GM12873 (cell line): Measurements from ENCODE around the gene MTA3.
A peak's percentile ranks its signal among the peaks of the same experiment; 100 is the strongest.

ENCODE experiments used
- CTCF ChIP-seq: IDR thresholded peaks from 2 replicates; pipeline ENCODE4 v1.5.1; 2012; ENCODE audit warnings: low read depth, mild to moderate bottlenecking, moderate library complexity, low read length, control low read depth; ENCODE audit not compliant: insufficient read depth; ENCODE audit errors: missing control alignments

MTA3 gene

DNA sequence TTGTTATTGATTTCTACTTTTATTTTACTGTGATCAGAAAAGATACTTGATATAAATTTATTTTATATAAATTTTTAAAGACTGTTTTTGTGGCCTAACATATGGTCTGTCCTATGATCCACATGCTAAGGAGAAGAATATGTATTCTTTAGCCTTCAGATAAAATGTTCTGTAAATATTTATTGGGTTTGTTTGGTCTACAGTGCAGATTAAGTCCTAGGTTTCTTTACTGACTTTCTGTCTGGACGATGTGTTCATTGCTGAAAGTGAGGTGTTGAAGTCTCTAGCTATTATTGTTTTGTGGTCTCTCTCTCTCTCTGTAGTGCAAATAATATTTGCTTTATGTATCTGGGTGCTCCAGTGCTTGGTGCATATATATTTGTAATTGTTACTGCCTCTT is 165.4 kb downstream of the MTA3 start:
- TF ChIP-seq CTCF: no peak

- TF ChIP-seq CTCF: no peak
Measured at GRCh38 chr2:42736598-42737322, 168.3 kb downstream of the MTA3 start.

DNA sequence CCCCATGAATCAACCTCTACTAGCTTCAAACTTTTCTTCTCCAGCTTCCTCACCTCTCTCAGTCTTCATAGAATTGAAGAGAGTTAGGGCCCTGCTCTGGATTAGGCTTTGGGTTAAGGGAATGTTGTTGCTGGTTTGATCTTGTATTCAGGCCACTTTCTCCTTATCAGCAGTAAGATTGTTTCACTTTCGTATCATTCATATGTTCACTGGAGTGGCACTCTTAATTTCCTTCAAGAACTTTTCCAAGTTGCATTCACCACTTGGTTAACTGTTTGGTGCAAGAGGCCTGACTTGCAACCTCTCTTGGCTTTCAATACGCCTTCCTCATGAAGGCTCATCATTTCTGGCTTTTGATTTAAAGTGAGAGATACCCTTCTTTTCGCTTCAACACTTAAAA is 172.7 kb downstream of the MTA3 start:
- no peak for TF ChIP-seq CTCF

GRCh38 chr2:42742740-42743658 is 174.6 kb downstream of the MTA3 start:
- peak; percentile 30 for TF ChIP-seq CTCF

- no peak for TF ChIP-seq CTCF
Measured at GRCh38 chr2:42743659-42743990, 175.2 kb downstream of the MTA3 start.

- no peak for TF ChIP-seq CTCF
Measured at GRCh38 chr2:42744545-42745082, 176.2 kb downstream of the MTA3 start.

GRCh38 chr2:42747422-42747821 is 179.0 kb downstream of the MTA3 start:
- no peak for TF ChIP-seq CTCF
